GM12878 (cell line): Measurements from ENCODE around the gene PPP1R11.

ENCODE experiments used
- ASH2L ChIP-seq: fragments of 300-600, 200-600 bp; sonication (generic); IDR thresholded peaks from 2 replicates; pipeline ENCODE4 v1.6.1; 2017; ENCODE audit warnings: low read depth, mild to moderate bottlenecking, borderline replicate concordance
- CTCF ChIP-seq, 3 experiments: IDR thresholded peaks in 2 of 3; conservative IDR thresholded peaks in 1 of 3; 2 replicates each; pipeline ENCODE4 v1.5.1; 2011; ENCODE audit warnings: low read depth in 3 of 3, low read length in 3 of 3, mild to moderate bottlenecking in 3 of 3, control low read depth in 2 of 3, moderate library complexity in 2 of 3, inconsistent platforms in 1 of 3, mixed read lengths in 1 of 3; ENCODE audit not compliant: control insufficient read depth in 2 of 3, insufficient read depth in 1 of 3; ENCODE audit errors: extremely low read depth in 1 of 3
- POLR2A ChIP-seq: IDR thresholded peaks from 2 replicates; pipeline ENCODE4 v1.6.1; 2011; ENCODE audit warnings: low read depth, mild to moderate bottlenecking, low read length
- SUZ12 ChIP-seq: fragments of 200-600 bp; sonication (generic); IDR thresholded peaks from one replicate; pipeline ENCODE4 v1.6.1; 2018; ENCODE audit warnings: antibody characterized with exemption, mild to moderate bottlenecking; ENCODE audit not compliant: unreplicated experiment

- TF ChIP-seq CTCF (IDR thresholded peaks at IDR 0.05 in 2 of 3, conservative IDR thresholded peaks at IDR 0.05 in 1 of 3; ENCODE audit: control insufficient read depth in 2 of 3, extremely low read depth in 1 of 3, insufficient read depth in 1 of 3, low read depth in 3 of 3, low read length in 3 of 3), result no peak
- TF ChIP-seq ASH2L, result no peak
- TF ChIP-seq POLR2A, result no peak
- no peak for TF ChIP-seq SUZ12
Measured at GRCh38 chr6:30055513-30055912, 11.5 kb upstream of the PPP1R11 start.
